Choroid plexus epithelial cell (primary cell): ENCODE measurements around the gene OR52W1.
A peak's percentile ranks its signal among the peaks of the same experiment; 100 is the strongest.

Experiments
- DNase-seq: peaks from one replicate; pipeline ENCODE4 v3.0.0-alpha.2; 2010; ENCODE audit warnings: low read depth
- H3K4me3 ChIP-seq: 2 replicates; pipeline ENCODE4 v1.5.1; 2011; ENCODE audit warnings: low read depth, mild to moderate bottlenecking, control low read depth, low read length, moderate library complexity
- CTCF ChIP-seq: conservative IDR thresholded peaks from 2 replicates; pipeline ENCODE4 v1.5.1; 2011; ENCODE audit warnings: low read depth, mild to moderate bottlenecking, control low read depth, inconsistent platforms, low read length, moderate library complexity

OR52W1 gene

GRCh38 chr11:6228520-6228919 lies 29.5 kb downstream of the OR52W1 start:
- no peak for TF ChIP-seq CTCF
- no peak for DNase-seq
- no peak overlapping the region for H3K4me3 ChIP-seq

- no peak overlapping the region for H3K4me3 ChIP-seq
- DNase-seq = no peak
- no peak for TF ChIP-seq CTCF
Measured at GRCh38 chr11:6229911-6230310, 30.9 kb downstream of the OR52W1 start.

GRCh38 chr11:6232899-6233298 lies 33.9 kb downstream of the OR52W1 start:
- TF ChIP-seq CTCF = no peak
- H3K4me3 ChIP-seq = no peak overlapping the region
- DNase-seq = no peak

- no peak for TF ChIP-seq CTCF
- peak overlapping the region; percentile 87 for H3K4me3 ChIP-seq
- DNase-seq = no peak
Measured at GRCh38 chr11:6233984-6234386, 35.0 kb downstream of the OR52W1 start.

- TF ChIP-seq CTCF = no peak
- DNase-seq = peak; percentile 100
- peak within 1 kb of the TSS; percentile 87 for H3K4me3 ChIP-seq
Measured at GRCh38 chr11:6234387-6235107, 35.5 kb downstream of the OR52W1 start, which contains the start of gene FHIP1B. Gene FHIP1B, minus strand, starts transcription at chr11:6234636. Its CDS starts 10,120 bp downstream, at chr11:6224516.

- DNase-seq = no peak
- no peak for TF ChIP-seq CTCF
- no peak overlapping the region for H3K4me3 ChIP-seq
Measured at GRCh38 chr11:6237266-6237665, 38.2 kb downstream of the OR52W1 start.

- DNase-seq = no peak
- H3K4me3 ChIP-seq = no peak overlapping the region
- no peak for TF ChIP-seq CTCF
Measured at GRCh38 chr11:6237761-6238302, 38.8 kb downstream of the OR52W1 start.
